K562 (cell line): ENCODE measurements around the gene USB1. TPM values are rescaled to one million over a fixed set of nuclear protein-coding genes. Genes with fewer than 3 reads are reported as not detected.

Experiments used
- ATAC-seq: fragments of 200-7000 bp; cut with Tn5 transposase; 3 replicates; pipeline ENCODE4 v1.9.1; 2020; ENCODE audit warnings: moderate library complexity
- BruUV-seq: library from RNA; stranded (reverse); fragments of 400-500 nt; replicated peaks from 2 replicates; lab custom pipeline; 2021; lab: Mats Ljungman, UMichigan
- CTCF ChIA-PET: fragments of 300-600 bp; formaldehyde crosslinking; extraction: SDS; loops from one replicate; lab custom pipeline; 2021; ENCODE audit warnings: low intra/inter-chr PET ratio; lab: Yijun Ruan, JAX
- POLR2A ChIA-PET: fragments of 300-600, 350-650 bp; sonication (Branson Sonifier 250); formaldehyde crosslinking; extraction: SDS; loops from one replicate; lab custom pipeline; 2021; ENCODE audit warnings: antibody characterized with exemption, inconsistent platforms; lab: Yijun Ruan, JAX
- DNase-seq, 4 experiments: peaks; one replicate each; pipeline versions ENCODE4 v3.0.0 to v3.0.0-alpha.2; 2011 to 2018; ENCODE audit warnings: low spot score in 3 of 4, mixed read lengths in 3 of 4; ENCODE audit errors: extremely low read depth in 1 of 4
- FAIRE-seq: peaks from 2 replicates; lab custom pipeline; 2011; peaks lifted over from hg19 to GRCh38; lab: Jason Lieb, UNC
- H2AFZ ChIP-seq: 2 replicates; pipeline ENCODE4 v1.6.0; 2011; ENCODE audit warnings: low read depth, low read length, control low read depth, inconsistent platforms
- H3K27ac ChIP-seq: fragments of 200-600 bp; 3 replicates; pipeline ENCODE4 v1.8.0; 2011; ENCODE audit warnings: low read depth, mild to moderate bottlenecking, control low read depth, inconsistent platforms, low read length, moderate library complexity, mixed read lengths; ENCODE audit errors: extremely low read depth
- H3K27me3 ChIP-seq, 2 experiments: fragments of 300-600 bp in 1 of 2; 2 replicates in 1 of 2; 3 replicates in 1 of 2; pipeline versions ENCODE4 v1.6.0 to v1.8.0; 2011; ENCODE audit warnings: inconsistent platforms in 2 of 2, low read length in 2 of 2, mild to moderate bottlenecking in 1 of 2, mixed read lengths in 1 of 2, moderate library complexity in 1 of 2; ENCODE audit not compliant: control insufficient read depth in 2 of 2, insufficient read depth in 2 of 2
- H3K36me3 ChIP-seq: fragments of 300-600 bp; 3 replicates; pipeline ENCODE4 v1.8.0; 2011; ENCODE audit warnings: mild to moderate bottlenecking, low read length, inconsistent platforms; ENCODE audit not compliant: control insufficient read depth, insufficient read depth
- H3K4me1 ChIP-seq, 2 experiments: fragments of 200-600 bp in 1 of 2; replicated peaks in 1 of 2; 2 replicates in 1 of 2; 3 replicates in 1 of 2; pipeline versions ENCODE4 v1.5.1 to v1.8.0; 2011; ENCODE audit warnings: inconsistent platforms in 2 of 2, low read length in 2 of 2, mild to moderate bottlenecking in 1 of 2, mixed read lengths in 1 of 2, moderate library complexity in 1 of 2; ENCODE audit not compliant: control insufficient read depth in 2 of 2, insufficient read depth in 2 of 2
- H3K4me2 ChIP-seq: 2 replicates; pipeline ENCODE4 v1.6.1; 2011; ENCODE audit warnings: low read length, control low read depth, inconsistent platforms, mixed read lengths; ENCODE audit not compliant: insufficient read depth
- H3K4me3 ChIP-seq: fragments of 200-600 bp; sonication (generic), shearing (Covaris generic); 2 replicates; pipeline ENCODE4 v1.5.1; 2016; ENCODE audit warnings: control low read depth, inconsistent platforms
- H3K79me2 ChIP-seq: fragments of 200-600 bp; 3 replicates; pipeline ENCODE4 v1.8.0; 2011; ENCODE audit warnings: low read length, inconsistent platforms; ENCODE audit not compliant: control insufficient read depth, insufficient read depth
- H3K9ac ChIP-seq, 2 experiments: 2 replicates each; pipeline versions ENCODE4 v1.6.0 to v1.6.1; 2011; ENCODE audit warnings: low read depth in 2 of 2, low read length in 2 of 2, control low read depth in 1 of 2, inconsistent platforms in 1 of 2, mild to moderate bottlenecking in 1 of 2, mixed read lengths in 1 of 2; ENCODE audit not compliant: insufficient read depth in 1 of 2
- H3K9me1 ChIP-seq: one replicate; pipeline ENCODE4 v1.6.0; 2011; ENCODE audit warnings: inconsistent platforms, mild to moderate bottlenecking, low read length, moderate library complexity; ENCODE audit not compliant: control insufficient read depth, insufficient read depth
- H3K9me3 ChIP-seq: replicated peaks from 2 replicates; pipeline ENCODE4 v1.5.1; 2011; ENCODE audit warnings: low read depth, low read length, inconsistent platforms; ENCODE audit not compliant: control insufficient read depth, insufficient read depth
- H4K20me1 ChIP-seq: replicated peaks from 2 replicates; pipeline ENCODE4 v1.6.1; 2011; ENCODE audit warnings: low read length, inconsistent platforms, mixed read lengths; ENCODE audit not compliant: control insufficient read depth, insufficient read depth
- ATF4 ChIP-seq: fragments of 450-650 bp; formaldehyde crosslinking; IDR thresholded peaks from 2 replicates; pipeline ENCODE4 v1.4.0; 2022; ENCODE audit warnings: mild to moderate bottlenecking, moderate library complexity
- BCLAF1 ChIP-seq, 2 experiments: fragments of 450-650 bp in 1 of 2; IDR thresholded peaks; 2 replicates each; pipeline ENCODE4 v1.6.1; 2011 to 2017; ENCODE audit warnings: low read depth in 2 of 2, antibody characterized with exemption in 1 of 2, borderline replicate concordance in 1 of 2, low read length in 1 of 2, mild to moderate bottlenecking in 1 of 2, mixed read lengths in 1 of 2; ENCODE audit not compliant: control insufficient read depth in 1 of 2
- HMGN3 ChIP-seq: IDR thresholded peaks from 2 replicates; pipeline ENCODE4 v1.6.1; 2011; ENCODE audit warnings: borderline replicate concordance, low read depth, mild to moderate bottlenecking, mixed read lengths, low read length; ENCODE audit not compliant: insufficient read length; ENCODE audit errors: extremely low read depth
- NR1H2 ChIP-seq: sonication (generic); formaldehyde crosslinking; IDR thresholded peaks from 2 replicates; pipeline ENCODE4 v1.4.0; 2020; ENCODE audit warnings: mild to moderate bottlenecking, missing genetic modification reagents
- NUFIP1 ChIP-seq: fragments of 450-650 bp; IDR thresholded peaks from 2 replicates; pipeline ENCODE4 v1.6.1; 2018; ENCODE audit not compliant: partially characterized antibody
- ZNF197 ChIP-seq: fragments of 200-800 bp; sonication (Bioruptor generic); IDR thresholded peaks from 2 replicates; pipeline ENCODE4 v1.6.1; 2016; ENCODE audit warnings: low read depth, missing genetic modification characterization, missing compliant biosample characterization
- ZNF311 ChIP-seq: fragments of 250-450 bp; sonication (Bioruptor Pico); IDR thresholded peaks from 2 replicates; pipeline ENCODE4 v1.4.0; 2020; ENCODE audit warnings: mild to moderate bottlenecking, moderate library complexity
- ZNF445 ChIP-seq: fragments of 250-450 bp; sonication (Bioruptor Pico); IDR thresholded peaks from 2 replicates; pipeline ENCODE4 v1.4.0; 2020; ENCODE audit warnings: low read depth, mild to moderate bottlenecking, moderate library complexity
- ZNF584 ChIP-seq: fragments of 200-800 bp; sonication (Bioruptor generic); IDR thresholded peaks from 2 replicates; pipeline ENCODE4 v1.6.1; 2016; ENCODE audit warnings: low read depth, mild to moderate bottlenecking, missing genetic modification characterization, missing compliant biosample characterization
- ZNF707 ChIP-seq: fragments of 250-450 bp; sonication (Bioruptor Pico); conservative IDR thresholded peaks from 2 replicates; pipeline ENCODE4 v1.8.0; 2022; ENCODE audit warnings: inconsistent platforms, mild to moderate bottlenecking, moderate library complexity
- WGBS: fragments of 100-300 bp; shearing (Covaris generic); methylation state at CpG from one replicate; pipeline ENCODE4 v1.1.6; 2016; ENCODE audit warnings: low coverage, mixed read lengths; ENCODE audit not compliant: insufficient coverage; ENCODE audit errors: missing lambda C conversion rate; 5-methylcytosine and 5-hydroxymethylcytosine counted together
- in situ Hi-C: fragments of 300-500 bp; cut with MboI; formaldehyde crosslinking; loops from 4 replicates; pipeline ENCODE4 v1.15.0; 2018; ENCODE audit warnings: inconsistent platforms, mixed read lengths
- intact Hi-C: fragments of 100-400 bp; cut with micrococcal nuclease; formaldehyde crosslinking; loops from 2 replicates; pipeline ENCODE4 v1.14.2; 2022
- polyA plus RNA-seq, 8 experiments: library from polyadenylated mRNA; depleted of rRNA in 4 of 8; stranded (reverse) in 5 of 8; unstranded in 3 of 8; fragments of >200 nt; fragmentation: Nextera tagmentation in 2 of 8; fragmentation: Illumina TruSeq in 1 of 8; extraction: Ambion mirVana in 2 of 8; extraction: Trizol in 1 of 8; gene quantifications; 2 replicates each; pipeline versions ENCODE4 v1.2.1 to v1.2.3, GENCODE V29; 2011 to 2014; ENCODE audit warnings: inconsistent platforms in 1 of 8, missing spikeins in 1 of 8
- total RNA-seq, 7 experiments: library from RNA; depleted of rRNA in 6 of 7; stranded (reverse); fragments of >200 nt in 6 of 7; fragmentation: Illumina TruSeq in 2 of 7; extraction: Trizol in 2 of 7; gene quantifications; 2 replicates each; pipeline versions ENCODE4 v1.2.1 to v1.2.3, GENCODE V29; 2011 to 2021; ENCODE audit warnings: low replicate concordance in 1 of 7
- TF ChIP-seq, protein P1 (sequence below): fragments of 150-350 bp; conservative IDR thresholded peaks from 2 replicates; pipeline ENCODE4 v1.6.1; 2014; ENCODE audit warnings: low read length
- TF ChIP-seq, protein P2 (sequence below): IDR thresholded peaks from 2 replicates; pipeline ENCODE4 v1.6.1; 2011; ENCODE audit warnings: borderline replicate concordance, low read depth, mild to moderate bottlenecking, moderate library complexity, low read length; ENCODE audit not compliant: insufficient read depth, poor library complexity, severe bottlenecking

The USB1 gene
- total and polyA plus RNA-seq, 9 of the 15 experiments (the other 6 are each of a cell fraction or from before 2014, with no cell fraction given): 11.6 to 73.6 (median 19.4) TPM

DNA sequence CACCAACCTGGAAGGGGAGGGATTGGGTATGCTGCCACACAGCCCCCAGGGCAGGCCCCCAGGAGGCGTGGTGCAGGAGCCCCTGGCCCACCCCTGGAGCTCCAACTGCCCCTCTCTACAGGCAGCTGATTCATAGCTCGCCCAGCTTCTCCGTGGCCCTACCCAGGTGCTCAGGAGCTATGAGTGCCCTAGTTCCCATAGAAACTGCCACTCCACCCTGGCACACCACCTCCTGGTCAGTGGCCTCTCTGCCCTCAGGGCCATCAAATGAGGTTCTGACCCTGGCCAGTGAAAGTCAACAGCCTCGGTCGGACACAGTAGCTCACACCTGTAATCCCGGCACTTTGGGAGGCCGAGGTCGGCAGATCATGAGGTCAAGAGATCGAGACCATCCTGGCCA lies 48.3 kb upstream of the USB1 start:
- ATAC-seq: no peak
- H3K79me2 ChIP-seq: no peaks in the 10 kb centered on the region

More for the DNA sequence above, 48.3 kb upstream of the USB1 start:
- Histone ChIP-seq H3K4me1 (peaks cover 0 to 10% of the 10 kb centered on the region in 2 experiments; a peak in 3 of 5 replicates), H3K9me3 (no peaks in the 10 kb centered on the region), H3K27me3 (peaks cover 0 to under 1% of the 10 kb centered on the region in 2 experiments; a peak in 1 of 5 replicates), H3K27ac (no peak overlapping the region), H4K20me1 (no peaks in the 10 kb centered on the region; the same call in none of the 2 replicates), H3K9me1 (no peaks in the 10 kb centered on the region), H2AFZ (no peak overlapping the region), H3K36me3 (no peaks in the 10 kb centered on the region), H3K4me2 (no peak overlapping the region), H3K4me3 (no peak overlapping the region), H3K9ac (no peak overlapping the region)
- TF ChIP-seq BCLAF1 (IDR thresholded peaks at IDR 0.05; ENCODE audit: borderline replicate concordance in 1 of 2, control insufficient read depth in 1 of 2, low read depth in 2 of 2, low read length in 1 of 2) (no peak), ZNF584 (CRISPR knock-in tag) (no peak), NR1H2 (no peak), NUFIP1 (no peak), HMGN3 (no peak), ZNF197 (CRISPR knock-in tag) (no peak), ZNF445 (no peak), ATF4 (CRISPR knock-in tag) (no peak), ZNF707 (CRISPR knock-in tag) (no peak), ZNF311 (no peak)
- TF ChIP-seq, protein P1, sequence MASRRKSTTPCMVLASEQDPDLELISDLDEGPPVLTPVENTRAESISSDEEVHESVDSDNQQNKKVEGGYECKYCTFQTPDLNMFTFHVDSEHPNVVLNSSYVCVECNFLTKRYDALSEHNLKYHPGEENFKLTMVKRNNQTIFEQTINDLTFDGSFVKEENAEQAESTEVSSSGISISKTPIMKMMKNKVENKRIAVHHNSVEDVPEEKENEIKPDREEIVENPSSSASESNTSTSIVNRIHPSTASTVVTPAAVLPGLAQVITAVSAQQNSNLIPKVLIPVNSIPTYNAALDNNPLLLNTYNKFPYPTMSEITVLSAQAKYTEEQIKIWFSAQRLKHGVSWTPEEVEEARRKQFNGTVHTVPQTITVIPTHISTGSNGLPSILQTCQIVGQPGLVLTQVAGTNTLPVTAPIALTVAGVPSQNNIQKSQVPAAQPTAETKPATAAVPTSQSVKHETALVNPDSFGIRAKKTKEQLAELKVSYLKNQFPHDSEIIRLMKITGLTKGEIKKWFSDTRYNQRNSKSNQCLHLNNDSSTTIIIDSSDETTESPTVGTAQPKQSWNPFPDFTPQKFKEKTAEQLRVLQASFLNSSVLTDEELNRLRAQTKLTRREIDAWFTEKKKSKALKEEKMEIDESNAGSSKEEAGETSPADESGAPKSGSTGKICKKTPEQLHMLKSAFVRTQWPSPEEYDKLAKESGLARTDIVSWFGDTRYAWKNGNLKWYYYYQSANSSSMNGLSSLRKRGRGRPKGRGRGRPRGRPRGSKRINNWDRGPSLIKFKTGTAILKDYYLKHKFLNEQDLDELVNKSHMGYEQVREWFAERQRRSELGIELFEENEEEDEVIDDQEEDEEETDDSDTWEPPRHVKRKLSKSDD: no peak
- TF ChIP-seq, protein P2, sequence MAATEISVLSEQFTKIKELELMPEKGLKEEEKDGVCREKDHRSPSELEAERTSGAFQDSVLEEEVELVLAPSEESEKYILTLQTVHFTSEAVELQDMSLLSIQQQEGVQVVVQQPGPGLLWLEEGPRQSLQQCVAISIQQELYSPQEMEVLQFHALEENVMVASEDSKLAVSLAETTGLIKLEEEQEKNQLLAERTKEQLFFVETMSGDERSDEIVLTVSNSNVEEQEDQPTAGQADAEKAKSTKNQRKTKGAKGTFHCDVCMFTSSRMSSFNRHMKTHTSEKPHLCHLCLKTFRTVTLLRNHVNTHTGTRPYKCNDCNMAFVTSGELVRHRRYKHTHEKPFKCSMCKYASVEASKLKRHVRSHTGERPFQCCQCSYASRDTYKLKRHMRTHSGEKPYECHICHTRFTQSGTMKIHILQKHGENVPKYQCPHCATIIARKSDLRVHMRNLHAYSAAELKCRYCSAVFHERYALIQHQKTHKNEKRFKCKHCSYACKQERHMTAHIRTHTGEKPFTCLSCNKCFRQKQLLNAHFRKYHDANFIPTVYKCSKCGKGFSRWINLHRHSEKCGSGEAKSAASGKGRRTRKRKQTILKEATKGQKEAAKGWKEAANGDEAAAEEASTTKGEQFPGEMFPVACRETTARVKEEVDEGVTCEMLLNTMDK: no peak
- DNase-seq: no peak
- WGBS: 38% methylated on average over 9 of the region's 9 CpGs
- in situ Hi-C loops (no loop called here), intact Hi-C loops (no loop called here)
- BruUV-seq: no TSS peak
- POLR2A ChIA-PET: interaction anchor here (0.6 to 1.1 kb wide), 4 partner anchors 9 to 211 kb away, joined by 3 read pairs; no protein-coding TSS in a partner anchor
- CTCF ChIA-PET: no interaction called here
- FAIRE-seq: no peak
